Astrocyte (in vitro differentiated cells and primary cell): ENCODE data around the gene GPR12.

Experiments used
- EZH2 ChIP-seq: IDR thresholded peaks from 2 replicates; pipeline ENCODE4 v1.6.1; 2012; ENCODE audit warnings: mild to moderate bottlenecking, low read length, inconsistent platforms; ENCODE audit not compliant: insufficient read depth
- TF ChIP-seq, protein P1 (sequence below): IDR thresholded peaks from 2 replicates; pipeline ENCODE4 v1.5.1; 2011; ENCODE audit warnings: low read depth, mild to moderate bottlenecking, inconsistent platforms, low read length, moderate library complexity; ENCODE audit not compliant: insufficient read depth

DNA sequence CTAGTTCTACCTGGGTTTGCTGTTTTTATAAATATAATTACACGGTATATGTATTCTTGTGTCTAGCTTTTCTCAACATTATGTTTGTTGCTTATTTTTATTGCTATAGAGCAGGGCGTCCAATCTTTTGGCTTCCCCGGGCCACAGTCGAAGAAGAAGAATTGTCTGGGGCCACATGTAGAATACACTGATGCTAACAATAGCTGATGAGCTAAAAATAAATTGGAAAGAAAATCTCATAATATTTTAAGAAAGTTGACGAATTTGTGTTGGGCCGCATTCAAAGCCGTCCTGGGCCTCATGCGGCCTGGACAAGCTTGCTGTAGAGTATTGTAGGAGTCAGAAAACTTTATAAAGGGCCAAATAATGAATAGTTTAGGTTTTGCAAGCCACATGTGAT is 33.9 kb downstream of the GPR12 start:
- TF ChIP-seq, protein P1, sequence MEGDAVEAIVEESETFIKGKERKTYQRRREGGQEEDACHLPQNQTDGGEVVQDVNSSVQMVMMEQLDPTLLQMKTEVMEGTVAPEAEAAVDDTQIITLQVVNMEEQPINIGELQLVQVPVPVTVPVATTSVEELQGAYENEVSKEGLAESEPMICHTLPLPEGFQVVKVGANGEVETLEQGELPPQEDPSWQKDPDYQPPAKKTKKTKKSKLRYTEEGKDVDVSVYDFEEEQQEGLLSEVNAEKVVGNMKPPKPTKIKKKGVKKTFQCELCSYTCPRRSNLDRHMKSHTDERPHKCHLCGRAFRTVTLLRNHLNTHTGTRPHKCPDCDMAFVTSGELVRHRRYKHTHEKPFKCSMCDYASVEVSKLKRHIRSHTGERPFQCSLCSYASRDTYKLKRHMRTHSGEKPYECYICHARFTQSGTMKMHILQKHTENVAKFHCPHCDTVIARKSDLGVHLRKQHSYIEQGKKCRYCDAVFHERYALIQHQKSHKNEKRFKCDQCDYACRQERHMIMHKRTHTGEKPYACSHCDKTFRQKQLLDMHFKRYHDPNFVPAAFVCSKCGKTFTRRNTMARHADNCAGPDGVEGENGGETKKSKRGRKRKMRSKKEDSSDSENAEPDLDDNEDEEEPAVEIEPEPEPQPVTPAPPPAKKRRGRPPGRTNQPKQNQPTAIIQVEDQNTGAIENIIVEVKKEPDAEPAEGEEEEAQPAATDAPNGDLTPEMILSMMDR, result no peak
- TF ChIP-seq EZH2, result no peak
